HG03097 (cell line): ENCODE results near the gene ARPC1A.
"Not testable (repeated sequence)": the region's sequence is repeated elsewhere in the genome, so short reads cannot be mapped to it uniquely, and the experiment has no call there.

Experiments
- ATAC-seq: cut with Tn5 transposase; IDR thresholded peaks from one replicate; pipeline ENCODE4 v1.9.1; 2021; ENCODE audit not compliant: unreplicated experiment, low FRiP score

The ARPC1A gene

GRCh38 chr7:99385564-99385963, 59.9 kb downstream of the ARPC1A start:
- ATAC-seq: no peak

- ATAC-seq: no peak
Observed at GRCh38 chr7:99386584-99387238, 61.0 kb downstream of the ARPC1A start.

- ATAC-seq: not testable (repeated sequence)
Observed at GRCh38 chr7:99387239-99387635, 61.5 kb downstream of the ARPC1A start.

- ATAC-seq: no peak
Observed at GRCh38 chr7:99387912-99388311, 62.2 kb downstream of the ARPC1A start.

GRCh38 chr7:99389772-99390171, 64.1 kb downstream of the ARPC1A start:
- no peak for ATAC-seq

- ATAC-seq: no peak
Observed at GRCh38 chr7:99390941-99391602, 65.4 kb downstream of the ARPC1A start.

GRCh38 chr7:99392046-99392445, 66.3 kb downstream of the ARPC1A start:
- no peak for ATAC-seq

- peak; percentile 53 for ATAC-seq
Observed at GRCh38 chr7:99392659-99393354, 67.1 kb downstream of the ARPC1A start.

- ATAC-seq: no peak
Observed at GRCh38 chr7:99393355-99394187, 67.9 kb downstream of the ARPC1A start.

- no peak for ATAC-seq
Observed at GRCh38 chr7:99394188-99394502, 68.4 kb downstream of the ARPC1A start.

- ATAC-seq: no peak
Observed at GRCh38 chr7:99395616-99396327, 70.1 kb downstream of the ARPC1A start.

- ATAC-seq: no peak
Observed at GRCh38 chr7:99396418-99397296, 71.0 kb downstream of the ARPC1A start.

GRCh38 chr7:99397297-99397983, 71.7 kb downstream of the ARPC1A start:
- no peak for ATAC-seq

- no peak for ATAC-seq
Observed at GRCh38 chr7:99398891-99399445, 73.3 kb downstream of the ARPC1A start.

GRCh38 chr7:99399597-99399996, 73.9 kb downstream of the ARPC1A start:
- ATAC-seq: no peak

- ATAC-seq: no peak
Observed at GRCh38 chr7:99402854-99403253, 77.2 kb downstream of the ARPC1A start.

- ATAC-seq: no peak
Observed at GRCh38 chr7:99403764-99404163, 78.1 kb downstream of the ARPC1A start.

- ATAC-seq: no peak
Observed at GRCh38 chr7:99404235-99404976, 78.7 kb downstream of the ARPC1A start.
